Measurements from ENCODE around the gene PARVG.

The PARVG gene

GRCh38 chr22:44195189-44195871 lies 14.6 kb downstream of the PARVG start:
- Histone ChIP-seq H3K36me3 (replicated peaks; ENCODE audit: insufficient read depth, low read length) (no peaks in the 10 kb centered on the region), H3K79me2 (ENCODE audit: low read length) (no peaks in the 10 kb centered on the region), H4K20me1 (ENCODE audit: insufficient read depth, low read length) (no peaks in the 10 kb centered on the region), H3F3A (ENCODE audit: insufficient read depth, low read length) (0 out of 2 replicates have a peak, but pooled peaks cover 7% of the 10 kb centered on the region), H3K4me3 (ENCODE audit: low read length) (no peak overlapping the region), H3K27me3 (replicated peaks; ENCODE audit: insufficient read depth, low read length) (peaks cover 25% of the 10 kb centered on the region), H3K4me2 (ENCODE audit: low read depth, low read length) (no peak overlapping the region), H3K9ac (ENCODE audit: low read length) (no peak overlapping the region), H2AFZ (ENCODE audit: low read length) (no peak overlapping the region), H3K27ac (ENCODE audit: low read length) (no peak overlapping the region), H3K9me2 (replicated peaks; ENCODE audit: insufficient read depth, low read length) (no peaks in the 10 kb centered on the region), H3K9me3 (replicated peaks; ENCODE audit: insufficient read depth, low read length) (no peaks in the 10 kb centered on the region), H3K4me1 (ENCODE audit: low read length) (peaks cover 30% of the 10 kb centered on the region)
- peak; percentile 23 for DNase-seq
- TF ChIP-seq EZH2 (optimal IDR thresholded peaks at IDR 0.05; ENCODE audit: low read depth, low read length) (no peak), EZH2phosphoT487 (IDR thresholded peaks at IDR 0.05; ENCODE audit: low read length) (no peak), CTCF (IDR thresholded peaks at IDR 0.05; ENCODE audit: low read length) (no peak)

- Histone ChIP-seq H4K20me1 (ENCODE audit: insufficient read depth, low read length) (no peaks in the 10 kb centered on the region), H3K4me2 (ENCODE audit: low read depth, low read length) (no peak overlapping the region), H2AFZ (ENCODE audit: low read length) (no peak overlapping the region), H3K36me3 (replicated peaks; ENCODE audit: insufficient read depth, low read length) (no peaks in the 10 kb centered on the region), H3K79me2 (ENCODE audit: low read length) (no peaks in the 10 kb centered on the region), H3K4me1 (ENCODE audit: low read length) (peaks cover 30% of the 10 kb centered on the region), H3K27me3 (replicated peaks; ENCODE audit: insufficient read depth, low read length) (peaks cover 16% of the 10 kb centered on the region), H3K27ac (ENCODE audit: low read length) (no peak overlapping the region), H3K9ac (ENCODE audit: low read length) (no peak overlapping the region), H3K9me2 (replicated peaks; ENCODE audit: insufficient read depth, low read length) (no peaks in the 10 kb centered on the region), H3F3A (ENCODE audit: insufficient read depth, low read length) (0 out of 2 replicates have a peak, but pooled peaks cover 7% of the 10 kb centered on the region), H3K4me3 (ENCODE audit: low read length) (no peak overlapping the region), H3K9me3 (replicated peaks; ENCODE audit: insufficient read depth, low read length) (no peaks in the 10 kb centered on the region)
- no peak for DNase-seq
- no peak for TF ChIP-seq EZH2phosphoT487 (IDR thresholded peaks at IDR 0.05; ENCODE audit: low read length)
- TF ChIP-seq EZH2 (optimal IDR thresholded peaks at IDR 0.05; ENCODE audit: low read depth, low read length) = no peak
- no peak for TF ChIP-seq CTCF (IDR thresholded peaks at IDR 0.05; ENCODE audit: low read length)
Measured at GRCh38 chr22:44196241-44196640, 15.5 kb downstream of the PARVG start.

- Histone ChIP-seq H3F3A (ENCODE audit: insufficient read depth, low read length) (0 out of 2 replicates have a peak, but pooled peaks cover 7% of the 10 kb centered on the region), H3K4me1 (ENCODE audit: low read length) (peaks cover 30% of the 10 kb centered on the region)
Measured at GRCh38 chr22:44196731-44197131, 16.0 kb downstream of the PARVG start.

More at GRCh38 chr22:44196731-44197131, 16.0 kb downstream of the PARVG start:
- H3K9ac ChIP-seq (ENCODE audit: low read length) = no peak overlapping the region
- no peak overlapping the region for H3K4me2 ChIP-seq (ENCODE audit: low read depth, low read length)
- no peak overlapping the region for H3K27ac ChIP-seq (ENCODE audit: low read length)
- TF ChIP-seq CTCF (IDR thresholded peaks at IDR 0.05; ENCODE audit: low read length) (no peak), EZH2 (optimal IDR thresholded peaks at IDR 0.05; ENCODE audit: low read depth, low read length) (no peak), EZH2phosphoT487 (IDR thresholded peaks at IDR 0.05; ENCODE audit: low read length) (no peak)
- H4K20me1 ChIP-seq (ENCODE audit: insufficient read depth, low read length) = no peaks in the 10 kb centered on the region
- H3K36me3 ChIP-seq (replicated peaks; ENCODE audit: insufficient read depth, low read length) = no peaks in the 10 kb centered on the region
- no peak overlapping the region for H3K4me3 ChIP-seq (ENCODE audit: low read length)
- H3K27me3 ChIP-seq (replicated peaks; ENCODE audit: insufficient read depth, low read length) = peaks cover 18% of the 10 kb centered on the region
- H2AFZ ChIP-seq (ENCODE audit: low read length) = no peak overlapping the region
- H3K79me2 ChIP-seq (ENCODE audit: low read length) = no peaks in the 10 kb centered on the region
- no peaks in the 10 kb centered on the region for H3K9me3 ChIP-seq (replicated peaks; ENCODE audit: insufficient read depth, low read length)
- DNase-seq = no peak
- H3K9me2 ChIP-seq (replicated peaks; ENCODE audit: insufficient read depth, low read length) = no peaks in the 10 kb centered on the region
